ENCODE data around the gene CAMK2D.
"Not testable (repeated sequence)": the region's sequence is repeated elsewhere in the genome, so short reads cannot be mapped to it uniquely, and the experiment has no call there.

CAMK2D gene

DNA sequence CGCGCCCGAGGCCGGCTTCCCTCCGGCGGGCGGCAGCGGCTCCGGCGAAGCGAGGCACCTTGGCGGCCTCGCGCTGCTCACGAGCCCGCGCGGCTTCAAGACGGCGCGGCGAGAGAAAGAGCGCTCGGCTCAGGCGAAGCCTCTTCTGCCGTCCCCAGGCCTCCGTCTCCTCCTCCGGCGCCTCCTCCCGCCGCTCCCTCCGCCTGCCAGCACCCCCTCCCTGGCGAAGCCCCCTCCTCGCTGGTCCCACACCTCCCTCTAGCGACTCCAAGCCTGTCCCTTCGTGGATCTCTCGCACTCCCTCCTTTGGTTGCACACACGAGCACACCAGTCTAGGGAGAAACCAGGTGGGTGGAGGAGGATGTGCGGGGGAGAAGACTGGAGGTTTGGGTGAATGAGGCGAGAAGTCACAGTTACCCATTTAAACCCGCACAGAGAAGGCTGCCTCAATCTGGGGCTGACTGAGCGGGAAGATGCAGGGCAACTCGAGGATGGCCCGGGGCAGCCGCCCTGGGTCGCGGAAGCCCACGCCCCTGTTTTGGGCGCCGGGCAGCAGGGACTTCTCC is at the start of gene CAMK2D:
Gene CAMK2D (minus strand): TSS at position 119 of the 566 bp plus-strand sequence. CDS start 670 bp downstream, outside the sequence.
- DNase-seq (ENCODE audit: extremely low read depth, insufficient read length), result peak; percentile 89
- Histone ChIP-seq H3K4me3 (replicated peaks; ENCODE audit: low read depth, low read length) (peak within 1 kb of the TSS; percentile 91), H3K27me3 (replicated peaks; ENCODE audit: control insufficient read depth, insufficient read depth, low read length) (no peaks in the 10 kb centered on the region), H3K36me3 (ENCODE audit: control insufficient read depth, insufficient read depth, low read length) (no peaks in the 10 kb centered on the region)
- TF ChIP-seq CTCF (IDR thresholded peaks at IDR 0.05; ENCODE audit: insufficient read depth, low read length, poor library complexity, severe bottlenecking), result peak; percentile 77

DNA sequence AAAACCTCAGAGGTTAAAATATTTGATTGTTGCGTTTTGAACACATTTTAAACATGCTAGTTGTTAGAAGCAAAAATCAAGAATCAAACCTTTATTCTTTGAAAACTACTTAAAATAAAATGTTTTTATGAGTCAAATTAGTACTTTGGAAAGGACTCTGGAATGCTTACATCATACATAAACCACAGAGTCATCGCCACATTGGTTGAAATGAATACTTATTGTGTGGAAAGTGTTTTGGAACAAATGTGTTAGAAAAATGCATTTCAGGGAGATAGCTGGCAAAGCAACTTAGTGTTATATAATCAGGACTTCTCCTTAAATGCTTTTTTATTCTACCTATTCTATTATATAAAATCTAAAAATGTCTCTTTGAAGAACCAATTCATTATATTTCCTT is 49.4 kb upstream of the CAMK2D start:
- H3K4me3 ChIP-seq (replicated peaks; ENCODE audit: low read depth, low read length), result no peak overlapping the region

GRCh38 chr4:113809311-113809710 is 47.8 kb upstream of the CAMK2D start:
- no peak for DNase-seq (ENCODE audit: extremely low read depth, insufficient read length)
- Histone ChIP-seq H3K36me3 (ENCODE audit: control insufficient read depth, insufficient read depth, low read length) (no peaks in the 10 kb centered on the region), H3K27me3 (replicated peaks; ENCODE audit: control insufficient read depth, insufficient read depth, low read length) (no peaks in the 10 kb centered on the region), H3K4me3 (replicated peaks; ENCODE audit: low read depth, low read length) (no peak overlapping the region)
- TF ChIP-seq CTCF (IDR thresholded peaks at IDR 0.05; ENCODE audit: insufficient read depth, low read length, poor library complexity, severe bottlenecking), result no peak

More for the DNA sequence above, 49.4 kb upstream of the CAMK2D start:
- no peak for DNase-seq (ENCODE audit: extremely low read depth, insufficient read length)
- Histone ChIP-seq H3K36me3 (ENCODE audit: control insufficient read depth, insufficient read depth, low read length) (no peaks in the 10 kb centered on the region), H3K27me3 (replicated peaks; ENCODE audit: control insufficient read depth, insufficient read depth, low read length) (no peaks in the 10 kb centered on the region)
- TF ChIP-seq CTCF (IDR thresholded peaks at IDR 0.05; ENCODE audit: insufficient read depth, low read length, poor library complexity, severe bottlenecking), result no peak

GRCh38 chr4:113806850-113807249 is 45.3 kb upstream of the CAMK2D start:
- no peak for TF ChIP-seq CTCF (IDR thresholded peaks at IDR 0.05; ENCODE audit: insufficient read depth, low read length, poor library complexity, severe bottlenecking)

GRCh38 chr4:113801882-113802281 is 40.3 kb upstream of the CAMK2D start:
- TF ChIP-seq CTCF (IDR thresholded peaks at IDR 0.05; ENCODE audit: insufficient read depth, low read length, poor library complexity, severe bottlenecking), result no peak
- H3K27me3 ChIP-seq (replicated peaks; ENCODE audit: control insufficient read depth, insufficient read depth, low read length), result no peaks in the 10 kb centered on the region
- DNase-seq (ENCODE audit: extremely low read depth, insufficient read length), result no peak
- H3K36me3 ChIP-seq (ENCODE audit: control insufficient read depth, insufficient read depth, low read length), result no peaks in the 10 kb centered on the region
- no peak overlapping the region for H3K4me3 ChIP-seq (replicated peaks; ENCODE audit: low read depth, low read length)

More at GRCh38 chr4:113806850-113807249, 45.3 kb upstream of the CAMK2D start:
- Histone ChIP-seq H3K4me3 (replicated peaks; ENCODE audit: low read depth, low read length) (no peak overlapping the region), H3K27me3 (replicated peaks; ENCODE audit: control insufficient read depth, insufficient read depth, low read length) (no peaks in the 10 kb centered on the region), H3K36me3 (ENCODE audit: control insufficient read depth, insufficient read depth, low read length) (no peaks in the 10 kb centered on the region)
- no peak for DNase-seq (ENCODE audit: extremely low read depth, insufficient read length)

DNA sequence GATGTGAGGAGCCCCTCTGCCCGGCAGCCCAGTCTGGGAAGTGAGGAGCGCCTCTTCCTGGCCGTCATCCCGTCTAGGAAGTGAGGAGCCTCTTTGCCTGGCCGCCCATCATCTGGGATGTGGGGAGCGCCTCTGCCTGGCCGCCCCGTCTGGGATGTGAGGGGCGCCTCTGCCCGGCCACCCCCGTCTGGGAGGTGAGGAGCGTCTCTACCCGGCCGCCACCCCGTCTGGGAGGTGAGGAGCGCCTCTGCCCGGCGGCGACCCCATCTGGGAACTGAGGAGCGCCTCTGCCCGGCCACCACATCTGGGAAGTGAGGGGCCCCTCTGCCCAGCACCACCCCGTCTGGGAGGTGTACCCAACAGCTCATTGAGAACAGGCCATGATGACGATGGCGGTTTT is 34.8 kb upstream of the CAMK2D start:
- H3K36me3 ChIP-seq (ENCODE audit: control insufficient read depth, insufficient read depth, low read length); DNase-seq (ENCODE audit: extremely low read depth, insufficient read length); H3K4me3 ChIP-seq (replicated peaks; ENCODE audit: low read depth, low read length); H3K27me3 ChIP-seq (replicated peaks; ENCODE audit: control insufficient read depth, insufficient read depth, low read length): not testable (repeated sequence)

Measured in GM06990 (cell line).